Activated T-cell treated with anti-CD3 and anti-CD28 coated beads, Interleukin-2, amount 50 U/mL, for 72 hours (primary cell): ENCODE data around the gene EVI5. TPM values are rescaled to one million over a fixed set of nuclear protein-coding genes. Genes with fewer than 3 reads are reported as not detected.

Experiments used
- ATAC-seq, 2 donors: fragments of 150-1000 bp; cut with Tn5 transposase; replicated peaks in 1 of 2; 2 replicates each; pipeline ENCODE4 v1.10.0; 2021; ENCODE audit warnings: moderate library complexity in 2 of 2, mild to moderate bottlenecking in 1 of 2
- DNase-seq, 2 donors: peaks; one replicate each; pipeline ENCODE4 v3.0.0; 2021 to 2022; ENCODE audit warnings: mixed read lengths in 1 of 2
- H3K27ac Mint-ChIP-seq: one replicate; pipeline ENCODE4 v1.8.0; 2022; ENCODE audit warnings: mild to moderate bottlenecking, moderate library complexity, mixed read lengths
- H3K27me3 Mint-ChIP-seq: one replicate; pipeline ENCODE4 v1.8.0; 2022; ENCODE audit warnings: low read depth, mixed read lengths
- H3K36me3 Mint-ChIP-seq, 2 donors: one replicate each; pipeline ENCODE4 v1.8.0; 2022; ENCODE audit warnings: mixed read lengths in 2 of 2, mild to moderate bottlenecking in 1 of 2; ENCODE audit not compliant: insufficient read depth in 2 of 2
- H3K4me1 Mint-ChIP-seq: one replicate; pipeline ENCODE4 v1.8.0; 2022; ENCODE audit warnings: low read depth, mixed read lengths
- H3K4me3 Mint-ChIP-seq, 2 donors: one replicate each; pipeline ENCODE4 v1.8.0; 2022; ENCODE audit warnings: mild to moderate bottlenecking in 2 of 2, mixed read lengths in 2 of 2, moderate library complexity in 2 of 2
- H3K9me3 Mint-ChIP-seq, 2 donors: one replicate each; pipeline ENCODE4 v1.8.0; 2022; ENCODE audit warnings: mixed read lengths in 2 of 2
- total RNA-seq, 2 donors: library from RNA; stranded (reverse); gene quantifications; one replicate each; pipeline ENCODE4 v1.2.3, GENCODE V29; 2022

Gene EVI5
- total RNA-seq, 2 donors from 2014 or later, result 30.8 to 40.1 TPM

DNA sequence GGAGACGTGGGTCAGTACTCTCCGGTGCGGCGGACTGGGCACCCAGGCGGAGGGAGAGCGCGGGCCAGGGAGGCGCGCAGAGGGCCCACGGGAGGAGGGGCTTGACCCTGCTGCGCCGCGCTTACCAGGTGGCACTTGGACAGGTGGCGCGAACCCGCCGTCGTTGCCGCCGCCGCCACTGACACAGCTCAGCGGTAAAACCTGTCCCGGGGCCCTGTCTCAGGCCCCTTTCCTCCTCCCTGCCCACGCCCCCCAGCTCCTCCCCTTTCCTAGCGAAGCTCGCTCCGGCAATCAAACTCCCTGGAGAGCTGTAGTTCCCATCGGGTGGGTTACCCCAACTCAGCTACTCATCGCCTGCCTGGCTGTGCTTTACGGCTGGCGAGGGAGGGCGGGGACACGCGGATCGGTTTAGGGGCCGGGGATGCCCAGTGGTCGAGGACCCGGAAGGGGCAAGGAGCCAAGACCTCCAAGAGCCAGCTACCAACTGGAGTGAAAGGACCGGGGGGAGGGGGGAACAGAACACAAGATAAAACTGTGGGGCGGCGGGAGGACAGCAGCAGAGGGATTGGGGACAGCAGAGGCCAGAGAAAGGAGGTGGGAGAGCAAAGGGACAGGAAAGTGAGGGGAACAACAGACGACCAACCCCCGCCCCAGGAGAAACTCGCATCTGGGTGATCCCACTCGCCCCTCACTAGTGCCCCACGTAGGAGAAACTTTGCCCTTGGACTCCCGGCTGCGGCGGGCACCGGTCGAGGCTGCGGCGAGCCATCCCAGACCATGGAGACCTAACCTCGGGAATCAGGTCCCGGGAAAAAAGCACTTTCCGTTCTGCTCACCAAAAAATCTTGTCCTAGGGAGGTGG is 301.1 kb downstream of the EVI5 start:
- ATAC-seq (peak; percentile 4 to 25), DNase-seq (peak; percentile 74 to 77)
- Mint-ChIP-seq H3K4me1 (peaks cover 35% of the 10 kb centered on the region), H3K36me3 (peaks cover 23 to 43% of the 10 kb centered on the region in 2 donors), H3K9me3 (no peaks in the 10 kb centered on the region), H3K4me3 (peak overlapping the region; percentile 89 to 99), H3K27me3 (no peaks in the 10 kb centered on the region), H3K27ac (peak overlapping the region; percentile 92)

DNA sequence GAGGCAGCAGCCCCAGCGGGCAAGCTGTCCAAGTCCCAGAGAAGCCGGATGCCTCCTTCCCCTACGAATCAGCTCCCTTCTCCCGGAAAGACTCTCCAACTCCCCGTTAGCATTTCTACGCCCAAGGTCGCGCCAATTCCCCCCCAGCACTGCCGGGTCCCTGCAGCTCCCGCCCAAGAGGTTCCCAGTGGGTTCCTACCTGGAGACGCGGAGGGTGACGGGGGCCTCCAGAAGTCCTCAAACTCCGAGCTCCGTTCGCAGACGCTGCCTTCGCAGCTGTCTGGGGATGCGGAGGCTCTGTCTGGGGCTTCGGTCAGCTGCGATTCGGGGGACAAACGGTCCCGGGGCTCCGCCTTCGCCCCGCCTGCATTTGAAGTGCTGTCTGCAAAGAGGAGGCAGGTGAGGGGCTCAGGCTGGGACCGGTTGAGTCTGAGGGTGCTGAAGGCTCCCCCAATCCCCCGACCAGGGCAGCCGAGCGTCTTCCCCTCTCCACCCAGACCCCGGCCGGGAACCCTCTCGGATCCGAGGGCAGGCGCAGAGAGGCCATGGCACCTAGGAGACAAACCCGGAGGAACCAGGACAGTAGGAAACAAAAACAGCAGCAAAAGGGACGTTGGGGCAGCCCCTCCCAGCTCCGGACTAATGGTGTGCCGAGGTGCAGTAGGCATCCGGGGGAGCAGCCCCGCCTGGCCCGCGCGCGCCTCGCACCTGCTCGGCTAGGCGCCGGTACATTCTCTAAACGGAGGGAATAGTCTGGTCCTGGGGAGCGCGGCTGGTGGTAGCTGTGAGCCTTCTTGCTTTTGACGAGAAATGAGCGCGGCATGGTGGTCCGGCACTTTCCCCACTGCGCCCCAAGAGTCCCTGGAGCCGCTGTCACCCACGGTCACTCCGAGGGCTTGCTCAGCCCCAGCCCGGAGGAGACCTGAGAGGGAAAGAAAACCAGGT is 302.0 kb downstream of the EVI5 start:
- ATAC-seq (no peak), DNase-seq (peak; percentile 38 to 39)
- H3K9me3 Mint-ChIP-seq, result no peaks in the 10 kb centered on the region
- H3K4me3 Mint-ChIP-seq, result peak overlapping the region; percentile 89 to 99
- peak overlapping the region; percentile 89 for H3K27ac Mint-ChIP-seq
- peaks cover 27 to 52% of the 10 kb centered on the region in 2 donors for H3K36me3 Mint-ChIP-seq
- peaks cover 35% of the 10 kb centered on the region for H3K4me1 Mint-ChIP-seq
- H3K27me3 Mint-ChIP-seq, result no peaks in the 10 kb centered on the region

DNA sequence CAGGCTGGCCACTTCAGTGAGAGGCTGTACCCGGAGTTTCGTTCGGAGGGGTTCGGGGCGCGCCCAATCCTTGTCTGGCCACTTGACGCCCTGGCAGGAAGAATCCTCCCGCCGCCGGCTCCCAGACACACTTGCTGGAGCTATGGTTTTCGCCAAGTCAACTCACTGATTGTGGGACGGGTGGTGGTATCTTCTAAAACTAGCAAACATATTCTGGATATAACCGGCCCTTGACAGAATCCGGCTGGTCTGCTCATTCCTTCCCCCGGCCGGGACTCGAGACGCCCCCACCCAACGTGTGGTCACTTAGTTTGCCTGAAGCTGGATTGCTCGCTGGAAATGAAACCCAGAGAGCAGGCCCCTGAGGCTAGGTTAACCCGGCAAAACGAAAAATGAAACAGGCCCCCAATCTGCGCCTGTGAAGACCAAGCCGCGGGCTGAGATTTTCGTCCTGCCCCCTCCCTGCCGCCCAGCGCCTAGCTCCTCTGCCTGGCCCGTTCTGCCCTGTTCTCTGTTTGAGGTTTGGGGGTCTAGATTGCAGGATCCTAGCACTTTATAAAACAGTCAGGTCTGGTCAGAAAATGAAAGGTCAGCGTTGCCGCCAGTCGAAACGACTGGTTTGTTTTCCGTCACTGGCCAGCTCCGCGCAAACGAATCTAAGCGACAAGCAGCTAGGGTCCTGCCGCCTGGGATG is 302.8 kb downstream of the EVI5 start:
- H3K9me3 Mint-ChIP-seq, result no peaks in the 10 kb centered on the region
- peaks cover 28 to 53% of the 10 kb centered on the region in 2 donors for H3K36me3 Mint-ChIP-seq
- ATAC-seq, result no peak
- H3K4me1 Mint-ChIP-seq, result peaks cover 42% of the 10 kb centered on the region
- DNase-seq, result no peak
- H3K4me3 Mint-ChIP-seq, result peak overlapping the region; percentile 89 to 99
- peak overlapping the region; percentile 89 for H3K27ac Mint-ChIP-seq
- H3K27me3 Mint-ChIP-seq, result no peaks in the 10 kb centered on the region

DNA sequence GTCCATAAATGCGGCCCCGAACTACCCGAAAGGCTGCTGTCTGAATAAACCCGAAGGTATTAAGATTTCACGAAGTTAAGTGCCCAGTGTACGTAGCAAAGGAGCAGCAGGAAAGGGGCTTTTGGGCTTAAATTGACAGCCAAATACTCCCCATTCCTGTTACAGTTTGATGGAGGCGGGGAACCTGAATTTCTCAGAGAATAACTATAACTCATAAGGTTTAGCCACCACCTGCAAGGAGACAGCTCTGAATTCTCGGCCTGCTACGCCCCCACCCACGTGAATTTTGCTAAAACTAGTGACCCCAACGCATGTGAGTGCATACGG is 303.3 kb downstream of the EVI5 start:
- peaks cover 28 to 55% of the 10 kb centered on the region in 2 donors for H3K36me3 Mint-ChIP-seq
- peak overlapping the region; percentile 72 for H3K27ac Mint-ChIP-seq
- ATAC-seq, result no peak
- no peak for DNase-seq
- no peaks in the 10 kb centered on the region for H3K9me3 Mint-ChIP-seq
- peaks cover 48% of the 10 kb centered on the region for H3K4me1 Mint-ChIP-seq
- H3K27me3 Mint-ChIP-seq, result no peaks in the 10 kb centered on the region
- peak overlapping the region; percentile 89 to 99 for H3K4me3 Mint-ChIP-seq

DNA sequence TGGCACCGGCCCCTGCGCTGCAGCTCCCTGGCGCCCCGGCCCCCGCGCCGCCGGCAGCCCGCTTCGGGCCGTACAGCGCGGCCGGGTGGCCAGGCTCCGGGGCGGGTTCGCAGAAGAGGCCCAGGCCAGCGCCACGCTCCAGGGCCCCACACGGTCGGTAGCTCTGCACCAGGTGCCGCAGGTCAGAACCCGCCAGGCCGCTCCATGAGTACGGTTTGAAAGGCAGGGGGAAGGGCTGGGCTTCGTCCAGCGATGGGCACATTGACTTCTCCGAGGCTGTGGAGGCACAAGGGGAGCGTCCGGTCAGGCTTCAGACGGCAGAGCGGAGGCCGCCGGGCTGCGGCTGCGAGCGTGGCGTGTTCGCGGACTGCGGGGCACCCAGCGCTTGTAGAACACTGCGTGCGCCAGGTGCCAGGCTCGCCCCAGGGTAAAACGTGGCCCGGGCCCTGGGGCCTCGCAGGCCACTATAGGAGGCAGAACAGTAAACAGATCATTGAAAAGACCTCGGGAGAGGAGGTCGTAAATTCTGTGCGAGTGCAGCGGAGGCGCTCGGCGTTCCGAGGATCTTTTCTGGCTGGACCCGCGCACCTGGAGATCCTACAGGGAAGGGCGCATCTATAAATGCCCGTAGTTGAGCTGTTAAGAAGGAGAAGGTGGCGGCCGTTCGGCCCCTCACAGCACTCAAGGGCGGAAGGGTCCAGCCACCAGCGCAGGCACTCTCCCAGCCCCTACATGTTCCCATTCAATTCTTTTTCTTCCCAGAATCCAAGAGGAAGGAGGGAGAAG is 303.9 kb downstream of the EVI5 start:
- Mint-ChIP-seq H3K27me3 (no peaks in the 10 kb centered on the region), H3K4me1 (peaks cover 53% of the 10 kb centered on the region), H3K27ac (peak overlapping the region; percentile 72), H3K4me3 (peak overlapping the region; percentile 89 to 99), H3K9me3 (no peaks in the 10 kb centered on the region), H3K36me3 (peaks cover 28 to 59% of the 10 kb centered on the region in 2 donors)
- ATAC-seq, result no peak
- no peak for DNase-seq

DNA sequence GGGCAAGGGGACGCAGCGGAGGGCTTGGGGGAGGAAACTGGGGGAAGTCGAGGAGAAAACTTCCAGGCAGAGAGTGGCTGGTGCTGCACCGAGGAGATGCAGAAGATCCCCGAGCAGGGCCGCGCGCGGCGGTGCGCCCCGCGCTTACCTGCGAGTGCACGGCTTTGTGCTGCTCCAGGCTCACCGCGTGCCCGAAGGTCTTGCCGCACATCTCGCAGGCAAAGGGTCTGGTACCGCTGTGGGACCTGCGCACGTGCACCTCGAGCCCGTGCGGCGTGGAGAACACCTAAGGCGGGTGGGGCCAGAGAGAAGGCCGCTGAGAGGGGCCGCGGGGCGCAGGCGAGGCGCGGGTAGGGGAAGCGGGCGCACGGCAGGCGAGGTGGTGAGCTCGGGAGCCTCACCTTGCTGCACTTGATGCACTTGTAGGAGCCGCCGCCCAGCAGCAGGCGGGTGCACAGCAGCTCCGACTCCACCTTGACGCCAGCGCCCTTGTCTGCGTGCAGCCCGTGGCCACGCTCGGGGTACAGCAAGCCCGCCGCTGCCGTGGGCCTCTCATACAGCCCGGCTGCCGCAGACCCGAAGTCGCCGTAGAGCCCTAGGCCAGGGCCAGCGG is 304.6 kb downstream of the EVI5 start:
- Mint-ChIP-seq H3K27me3 (no peaks in the 10 kb centered on the region), H3K4me1 (peaks cover 60% of the 10 kb centered on the region)

DNA sequence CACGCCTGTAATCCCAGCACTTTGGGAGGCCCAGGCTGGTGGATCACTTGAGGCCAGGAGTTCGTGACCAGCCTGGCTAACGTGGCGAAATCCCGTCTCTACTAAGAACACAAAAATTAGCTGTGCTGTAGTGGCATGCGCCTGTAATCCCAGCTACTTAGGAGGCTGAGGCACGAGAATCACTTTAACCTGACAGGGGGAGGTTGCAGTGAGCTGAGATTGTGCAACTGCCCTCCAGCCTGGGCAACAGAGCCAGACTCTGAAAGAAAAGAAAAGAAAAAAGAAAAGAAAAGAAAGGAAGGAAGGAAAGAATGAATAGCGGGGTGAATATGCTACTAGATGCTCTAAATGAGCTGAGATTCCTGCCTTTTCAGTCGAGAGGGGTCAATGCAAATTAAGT is 305.3 kb downstream of the EVI5 start:
- ATAC-seq (no peak), DNase-seq (no peak)
- peak overlapping the region; percentile 80 to 86 for H3K4me3 Mint-ChIP-seq
- no peaks in the 10 kb centered on the region for H3K27me3 Mint-ChIP-seq
- H3K36me3 Mint-ChIP-seq, result peaks cover 28 to 65% of the 10 kb centered on the region in 2 donors
- H3K27ac Mint-ChIP-seq, result peak overlapping the region; percentile 96
- H3K9me3 Mint-ChIP-seq, result no peaks in the 10 kb centered on the region
- H3K4me1 Mint-ChIP-seq, result peaks cover 68% of the 10 kb centered on the region

More for the DNA sequence above, 304.6 kb downstream of the EVI5 start:
- no peak for DNase-seq
- Mint-ChIP-seq H3K9me3 (no peaks in the 10 kb centered on the region), H3K36me3 (peaks cover 31 to 62% of the 10 kb centered on the region in 2 donors), H3K27ac (peak overlapping the region; percentile 96), H3K4me3 (peak overlapping the region; percentile 80 to 86)
- no peak for ATAC-seq

DNA sequence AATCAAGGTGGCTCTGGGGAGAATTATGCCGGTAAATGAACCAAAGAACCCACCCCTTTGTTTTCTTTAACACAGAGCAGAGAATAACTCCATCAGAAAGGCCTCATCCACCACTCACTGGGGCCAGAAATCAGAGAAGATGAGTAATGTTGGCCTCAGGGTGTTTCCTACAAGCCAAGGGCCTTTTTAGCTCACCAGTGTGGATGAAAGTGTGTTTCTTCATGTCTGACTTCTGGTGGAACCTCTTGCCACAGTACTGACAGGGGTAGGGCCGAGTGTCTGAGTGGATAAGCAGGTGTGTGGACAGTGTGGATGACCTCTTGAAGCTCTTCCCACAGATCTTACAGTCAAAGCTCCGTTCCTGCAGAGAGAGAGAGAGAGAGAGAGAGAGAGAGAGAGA is 306.5 kb downstream of the EVI5 start:
- DNase-seq (peak; percentile 42 to 51), ATAC-seq (peak; percentile 47 to 54)
- peaks cover 80% of the 10 kb centered on the region for H3K4me1 Mint-ChIP-seq
- peak overlapping the region; percentile 80 to 86 for H3K4me3 Mint-ChIP-seq
- H3K9me3 Mint-ChIP-seq, result no peaks in the 10 kb centered on the region
- H3K27ac Mint-ChIP-seq, result peak overlapping the region; percentile 96
- H3K27me3 Mint-ChIP-seq, result no peaks in the 10 kb centered on the region
- peaks cover 23 to 70% of the 10 kb centered on the region in 2 donors for H3K36me3 Mint-ChIP-seq

DNA sequence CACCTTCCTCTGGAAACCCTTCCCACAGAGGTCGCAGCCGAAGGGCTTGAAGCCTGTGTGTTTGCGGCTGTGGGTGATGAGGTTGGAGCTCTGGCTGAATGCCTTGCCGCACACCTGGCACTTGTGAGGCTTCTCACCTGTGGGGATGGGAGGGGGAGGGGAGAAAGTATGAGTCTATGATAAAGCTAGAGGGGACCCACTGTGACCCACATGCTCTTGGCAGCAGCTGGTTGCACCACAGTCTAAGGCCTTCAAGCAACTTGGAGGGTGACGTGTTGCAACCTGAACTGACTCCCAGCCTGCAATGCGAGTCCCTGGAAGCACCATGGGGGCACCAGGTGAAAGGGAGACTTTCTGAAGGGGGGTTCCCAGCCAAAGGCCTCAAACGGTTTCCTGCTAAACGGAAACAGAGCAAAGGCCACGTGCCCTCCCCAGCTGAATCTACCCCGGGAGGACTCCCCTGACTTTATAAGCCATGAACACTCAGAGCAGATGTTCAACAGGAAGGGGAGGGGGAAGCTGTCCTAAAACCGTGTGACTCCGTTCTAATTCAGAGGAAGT is 308.8 kb downstream of the EVI5 start:
- H3K27me3 Mint-ChIP-seq, result no peaks in the 10 kb centered on the region
- H3K27ac Mint-ChIP-seq, result peak overlapping the region; percentile 98
- no peaks in the 10 kb centered on the region for H3K9me3 Mint-ChIP-seq
- DNase-seq (peak; percentile 71 to 77), ATAC-seq (peak; percentile 57 to 59)
- H3K4me3 Mint-ChIP-seq, result peak overlapping the region; percentile 70 to 85
- H3K36me3 Mint-ChIP-seq, result peaks cover 18 to 68% of the 10 kb centered on the region in 2 donors
- peaks cover 87% of the 10 kb centered on the region for H3K4me1 Mint-ChIP-seq

DNA sequence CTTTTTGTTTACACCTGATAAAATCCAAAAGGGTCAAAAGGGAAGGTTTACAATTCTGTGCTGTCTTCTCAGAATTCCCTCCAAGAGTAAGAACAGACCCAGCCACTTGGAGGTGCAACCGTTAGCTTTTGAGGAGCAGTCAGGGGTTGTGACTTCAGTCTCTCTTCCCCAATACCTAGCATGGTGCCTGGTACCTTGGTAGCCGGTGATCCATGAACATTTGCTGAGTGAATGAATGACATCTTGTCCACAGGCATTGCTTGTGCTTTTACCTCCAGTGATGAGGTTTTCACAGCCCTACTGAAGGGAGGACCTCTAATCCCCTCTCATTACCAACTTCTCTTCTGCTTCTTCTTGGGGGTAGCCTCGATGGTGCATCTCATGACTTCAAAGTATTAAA is 309.9 kb downstream of the EVI5 start:
- no peaks in the 10 kb centered on the region for H3K9me3 Mint-ChIP-seq
- H3K4me3 Mint-ChIP-seq, result peak overlapping the region; percentile 70 to 85
- peaks cover 92% of the 10 kb centered on the region for H3K4me1 Mint-ChIP-seq
- H3K27ac Mint-ChIP-seq, result peak overlapping the region; percentile 81
- DNase-seq (no peak), ATAC-seq (no peak)
- H3K27me3 Mint-ChIP-seq, result no peaks in the 10 kb centered on the region
- peaks cover 20 to 70% of the 10 kb centered on the region in 2 donors for H3K36me3 Mint-ChIP-seq

DNA sequence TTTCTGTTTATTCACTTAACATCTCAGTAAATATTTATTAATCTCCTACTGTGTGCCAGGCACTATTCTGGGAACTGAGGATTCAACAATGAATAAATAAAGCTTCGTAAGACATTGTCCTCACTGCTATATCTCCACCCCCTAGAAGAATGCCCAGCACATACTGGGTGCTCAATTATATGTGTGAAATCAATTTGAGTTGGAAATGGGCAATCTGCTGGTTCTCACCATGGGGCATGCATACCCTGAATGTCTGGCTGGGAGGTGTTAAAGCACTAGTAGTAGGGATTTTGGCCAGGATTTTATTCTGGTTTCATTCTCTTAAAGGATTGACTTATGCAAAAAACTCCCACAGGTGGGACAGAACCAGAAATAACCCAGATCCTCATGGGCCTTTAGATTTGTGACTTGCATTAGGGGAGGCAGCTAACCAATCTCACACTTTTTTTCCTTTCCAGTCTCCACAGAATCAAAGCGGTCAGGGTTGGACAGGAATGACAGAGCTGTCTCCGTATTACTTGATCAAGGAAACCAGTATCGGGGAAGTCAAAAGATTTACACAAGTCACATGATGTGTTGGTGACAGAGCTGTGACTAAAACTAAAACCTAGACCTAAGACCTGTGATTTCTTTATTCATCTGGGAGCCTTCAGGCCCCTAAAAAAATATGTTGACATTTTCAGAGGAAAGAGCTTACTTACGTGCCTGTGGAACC is 311.0 kb downstream of the EVI5 start:
- H3K4me1 Mint-ChIP-seq, result peaks cover 92% of the 10 kb centered on the region
- H3K36me3 Mint-ChIP-seq, result peaks cover 10 to 62% of the 10 kb centered on the region in 2 donors
- ATAC-seq (peak; percentile 66 to 75), DNase-seq (peak; percentile 64 to 66)
- peak overlapping the region; percentile 70 to 85 for H3K4me3 Mint-ChIP-seq
- H3K27me3 Mint-ChIP-seq, result no peaks in the 10 kb centered on the region
- H3K9me3 Mint-ChIP-seq, result no peaks in the 10 kb centered on the region
- peak overlapping the region; percentile 81 for H3K27ac Mint-ChIP-seq
